Measurements from ENCODE around the gene TGM2. TPM values are rescaled to one million over a fixed set of nuclear protein-coding genes. Genes with fewer than 3 reads are reported as not detected.

Gene TGM2
- polyA plus RNA-seq, 1 donor from 2014 or later = not detected

DNA sequence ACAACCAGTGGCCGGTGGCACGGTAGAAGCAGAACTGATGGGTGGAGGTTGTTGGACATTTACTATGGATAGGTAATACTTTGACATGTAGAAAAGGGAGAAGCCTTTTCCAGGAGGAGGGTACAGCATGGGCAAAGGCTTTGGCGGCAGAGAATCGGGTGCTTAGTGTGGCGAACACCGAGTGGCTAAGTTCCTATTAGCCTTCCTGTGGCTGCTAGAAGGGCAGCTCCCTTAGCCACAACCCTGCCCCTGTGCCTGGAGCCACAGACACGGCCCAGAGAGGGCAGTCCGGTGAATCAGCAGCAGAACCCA is 37.9 kb upstream of the TGM2 start:
- Histone ChIP-seq H3F3A (ENCODE audit: insufficient read depth, low read length, poor library complexity, severe bottlenecking) (no peaks in the 10 kb centered on the region), H3K9ac (ENCODE audit: low read length) (no peak overlapping the region), H4K20me1 (ENCODE audit: insufficient read depth) (no peaks in the 10 kb centered on the region), H3K9me3 (ENCODE audit: low read length) (no peaks in the 10 kb centered on the region), H3K36me3 (ENCODE audit: insufficient read depth, low read length) (no peaks in the 10 kb centered on the region), H3K4me3 (ENCODE audit: low read length) (peak overlapping the region; percentile 43), H3K27me3 (ENCODE audit: insufficient read depth, low read depth, low read length) (no peaks in the 10 kb centered on the region), H3K4me2 (ENCODE audit: low read length) (no peak overlapping the region), H3K27ac (ENCODE audit: low read length) (peak overlapping the region; percentile 24), H3K9me2 (ENCODE audit: insufficient read depth, low read length) (no peaks in the 10 kb centered on the region), H3K79me2 (replicated peaks; ENCODE audit: insufficient read depth, low read length) (no peaks in the 10 kb centered on the region), H2AFZ (ENCODE audit: low read depth, low read length) (no peak overlapping the region)
- TF ChIP-seq EP300 (conservative IDR thresholded peaks at IDR 0.05; ENCODE audit: poor library complexity, severe bottlenecking) (no peak), RAD21 (conservative IDR thresholded peaks at IDR 0.05) (no peak), TAF1 (IDR thresholded peaks at IDR 0.05; ENCODE audit: low read depth) (no peak), SMC3 (conservative IDR thresholded peaks at IDR 0.05; ENCODE audit: poor library complexity) (no peak), POLR2AphosphoS5 (IDR thresholded peaks at IDR 0.05) (no peak)
- TF ChIP-seq, protein P1, sequence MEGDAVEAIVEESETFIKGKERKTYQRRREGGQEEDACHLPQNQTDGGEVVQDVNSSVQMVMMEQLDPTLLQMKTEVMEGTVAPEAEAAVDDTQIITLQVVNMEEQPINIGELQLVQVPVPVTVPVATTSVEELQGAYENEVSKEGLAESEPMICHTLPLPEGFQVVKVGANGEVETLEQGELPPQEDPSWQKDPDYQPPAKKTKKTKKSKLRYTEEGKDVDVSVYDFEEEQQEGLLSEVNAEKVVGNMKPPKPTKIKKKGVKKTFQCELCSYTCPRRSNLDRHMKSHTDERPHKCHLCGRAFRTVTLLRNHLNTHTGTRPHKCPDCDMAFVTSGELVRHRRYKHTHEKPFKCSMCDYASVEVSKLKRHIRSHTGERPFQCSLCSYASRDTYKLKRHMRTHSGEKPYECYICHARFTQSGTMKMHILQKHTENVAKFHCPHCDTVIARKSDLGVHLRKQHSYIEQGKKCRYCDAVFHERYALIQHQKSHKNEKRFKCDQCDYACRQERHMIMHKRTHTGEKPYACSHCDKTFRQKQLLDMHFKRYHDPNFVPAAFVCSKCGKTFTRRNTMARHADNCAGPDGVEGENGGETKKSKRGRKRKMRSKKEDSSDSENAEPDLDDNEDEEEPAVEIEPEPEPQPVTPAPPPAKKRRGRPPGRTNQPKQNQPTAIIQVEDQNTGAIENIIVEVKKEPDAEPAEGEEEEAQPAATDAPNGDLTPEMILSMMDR (IDR thresholded peaks at IDR 0.05; ENCODE audit: poor library complexity, severe bottlenecking) = no peak
- TF ChIP-seq, protein P2, sequence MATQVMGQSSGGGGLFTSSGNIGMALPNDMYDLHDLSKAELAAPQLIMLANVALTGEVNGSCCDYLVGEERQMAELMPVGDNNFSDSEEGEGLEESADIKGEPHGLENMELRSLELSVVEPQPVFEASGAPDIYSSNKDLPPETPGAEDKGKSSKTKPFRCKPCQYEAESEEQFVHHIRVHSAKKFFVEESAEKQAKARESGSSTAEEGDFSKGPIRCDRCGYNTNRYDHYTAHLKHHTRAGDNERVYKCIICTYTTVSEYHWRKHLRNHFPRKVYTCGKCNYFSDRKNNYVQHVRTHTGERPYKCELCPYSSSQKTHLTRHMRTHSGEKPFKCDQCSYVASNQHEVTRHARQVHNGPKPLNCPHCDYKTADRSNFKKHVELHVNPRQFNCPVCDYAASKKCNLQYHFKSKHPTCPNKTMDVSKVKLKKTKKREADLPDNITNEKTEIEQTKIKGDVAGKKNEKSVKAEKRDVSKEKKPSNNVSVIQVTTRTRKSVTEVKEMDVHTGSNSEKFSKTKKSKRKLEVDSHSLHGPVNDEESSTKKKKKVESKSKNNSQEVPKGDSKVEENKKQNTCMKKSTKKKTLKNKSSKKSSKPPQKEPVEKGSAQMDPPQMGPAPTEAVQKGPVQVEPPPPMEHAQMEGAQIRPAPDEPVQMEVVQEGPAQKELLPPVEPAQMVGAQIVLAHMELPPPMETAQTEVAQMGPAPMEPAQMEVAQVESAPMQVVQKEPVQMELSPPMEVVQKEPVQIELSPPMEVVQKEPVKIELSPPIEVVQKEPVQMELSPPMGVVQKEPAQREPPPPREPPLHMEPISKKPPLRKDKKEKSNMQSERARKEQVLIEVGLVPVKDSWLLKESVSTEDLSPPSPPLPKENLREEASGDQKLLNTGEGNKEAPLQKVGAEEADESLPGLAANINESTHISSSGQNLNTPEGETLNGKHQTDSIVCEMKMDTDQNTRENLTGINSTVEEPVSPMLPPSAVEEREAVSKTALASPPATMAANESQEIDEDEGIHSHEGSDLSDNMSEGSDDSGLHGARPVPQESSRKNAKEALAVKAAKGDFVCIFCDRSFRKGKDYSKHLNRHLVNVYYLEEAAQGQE (IDR thresholded peaks at IDR 0.05; ENCODE audit: borderline replicate concordance) = no peak

DNA sequence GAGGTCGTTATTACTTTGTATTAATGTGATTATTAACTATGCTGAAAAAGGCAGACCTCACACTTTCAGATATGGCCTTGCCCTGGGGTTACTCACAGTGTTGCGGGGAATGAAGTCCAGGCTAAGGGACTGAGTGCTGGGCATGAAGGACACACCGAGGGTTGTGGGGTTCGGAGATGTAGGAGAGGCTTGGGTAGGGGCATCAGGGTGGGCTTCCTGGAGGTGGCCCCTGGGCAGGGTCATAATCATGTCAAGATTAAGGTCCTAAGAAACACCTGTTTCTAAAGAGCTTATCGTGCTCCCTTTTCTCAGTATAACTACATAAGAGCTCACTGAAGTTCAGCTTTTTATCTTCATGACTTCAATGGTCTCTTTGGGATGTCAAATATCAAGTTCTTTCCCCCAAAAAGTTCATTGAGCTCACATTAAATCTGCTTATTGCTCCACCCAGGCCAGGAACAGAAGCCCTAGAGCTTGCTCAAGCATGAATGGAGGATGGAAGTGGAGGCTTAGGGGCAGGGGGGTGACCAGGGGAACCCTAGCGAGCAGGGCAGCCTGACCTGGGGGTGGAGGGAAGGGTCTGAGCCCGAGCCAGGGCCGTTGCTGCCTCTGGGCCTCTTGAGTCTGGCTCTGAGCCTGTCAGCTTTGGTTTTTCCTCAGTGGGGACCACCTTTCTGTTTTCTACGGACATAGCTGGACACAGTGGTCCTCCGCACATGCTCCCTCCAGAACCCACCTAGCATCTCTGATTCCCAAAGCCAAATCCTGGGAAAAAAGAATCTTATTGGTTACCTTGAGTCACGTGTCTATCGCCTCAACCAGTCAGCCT is 37.3 kb upstream of the TGM2 start:
- no peaks in the 10 kb centered on the region for H3K36me3 ChIP-seq (ENCODE audit: insufficient read depth, low read length)
- TF ChIP-seq TAF1 (IDR thresholded peaks at IDR 0.05; ENCODE audit: low read depth) (no peak), MXI1 (conservative IDR thresholded peaks at IDR 0.05; ENCODE audit: poor library complexity, severe bottlenecking) (no peak), POLR2AphosphoS5 (IDR thresholded peaks at IDR 0.05) (no peak), EZH2 (IDR thresholded peaks at IDR 0.05; ENCODE audit: borderline replicate concordance, insufficient read depth, low read length, poor library complexity, severe bottlenecking) (no peak), SMC3 (conservative IDR thresholded peaks at IDR 0.05; ENCODE audit: poor library complexity) (no peak), EP300 (conservative IDR thresholded peaks at IDR 0.05; ENCODE audit: poor library complexity, severe bottlenecking) (no peak), RAD21 (conservative IDR thresholded peaks at IDR 0.05) (no peak)
- TF ChIP-seq, protein P1 (IDR thresholded peaks at IDR 0.05; ENCODE audit: poor library complexity, severe bottlenecking) = no peak
- TF ChIP-seq, protein P2 (IDR thresholded peaks at IDR 0.05; ENCODE audit: borderline replicate concordance) = no peak
- no peaks in the 10 kb centered on the region for H3F3A ChIP-seq (ENCODE audit: insufficient read depth, low read length, poor library complexity, severe bottlenecking)
- no peak overlapping the region for H3K9ac ChIP-seq (ENCODE audit: low read length)
- H3K4me2 ChIP-seq (ENCODE audit: low read length) = no peak overlapping the region
- no peaks in the 10 kb centered on the region for H3K79me2 ChIP-seq (replicated peaks; ENCODE audit: insufficient read depth, low read length)
- H2AFZ ChIP-seq (ENCODE audit: low read depth, low read length) = no peak overlapping the region
- H3K4me3 ChIP-seq (ENCODE audit: low read length) = no peak overlapping the region
- peak overlapping the region; percentile 24 for H3K27ac ChIP-seq (ENCODE audit: low read length)
- H3K9me3 ChIP-seq (ENCODE audit: low read length) = no peaks in the 10 kb centered on the region
- H4K20me1 ChIP-seq (ENCODE audit: insufficient read depth) = no peaks in the 10 kb centered on the region
- H3K9me2 ChIP-seq (ENCODE audit: insufficient read depth, low read length) = no peaks in the 10 kb centered on the region
- H3K27me3 ChIP-seq (ENCODE audit: insufficient read depth, low read depth, low read length) = no peaks in the 10 kb centered on the region

All from neural cell (in vitro differentiated cells).